Neuronal stem cell (in vitro differentiated cells): ENCODE measurements around the gene DOCK9.

Experiments used
- DNase-seq: peaks from one replicate; pipeline ENCODE4 v3.0.0-alpha.2; 2013; ENCODE audit warnings: low spot score
- H2AFZ ChIP-seq: one replicate; pipeline ENCODE4 v1.6.1; 2013; ENCODE audit warnings: mild to moderate bottlenecking, low read length, inconsistent platforms
- H2AK5ac ChIP-seq: 2 replicates; pipeline ENCODE4 v1.6.1; 2013; ENCODE audit warnings: low read depth, mild to moderate bottlenecking, inconsistent platforms, low read length, moderate library complexity, mixed read lengths
- H2BK120ac ChIP-seq: 2 replicates; pipeline ENCODE4 v1.6.1; 2013; ENCODE audit warnings: low read depth, mild to moderate bottlenecking, inconsistent platforms, low read length, moderate library complexity, mixed read lengths
- H2BK12ac ChIP-seq: one replicate; pipeline ENCODE4 v1.6.1; 2013; ENCODE audit warnings: low read length, inconsistent platforms
- H2BK15ac ChIP-seq: 2 replicates; pipeline ENCODE4 v1.6.1; 2013; ENCODE audit warnings: mild to moderate bottlenecking, low read length, inconsistent platforms, mixed read lengths
- H2BK5ac ChIP-seq: one replicate; pipeline ENCODE4 v1.6.1; 2013; ENCODE audit warnings: inconsistent platforms, mild to moderate bottlenecking, low read length, moderate library complexity
- H3K14ac ChIP-seq: one replicate; pipeline ENCODE4 v1.6.1; 2013; ENCODE audit warnings: low read length, inconsistent platforms
- H3K18ac ChIP-seq: 2 replicates; pipeline ENCODE4 v1.6.1; 2013; ENCODE audit warnings: low read length, inconsistent platforms
- H3K23ac ChIP-seq: 2 replicates; pipeline ENCODE4 v1.6.1; 2013; ENCODE audit warnings: low read depth, mild to moderate bottlenecking, mixed read lengths, low read length, inconsistent platforms; ENCODE audit not compliant: poor library complexity
- H3K27ac ChIP-seq: replicated peaks from 3 replicates; pipeline ENCODE4 v1.5.1; 2013; ENCODE audit warnings: low read length, inconsistent platforms
- H3K27me3 ChIP-seq, 3 experiments: 2 replicates each; pipeline ENCODE4 v1.6.1; 2013; ENCODE audit warnings: low read length in 3 of 3, mild to moderate bottlenecking in 2 of 3, inconsistent platforms in 1 of 3, low read depth in 1 of 3, mixed read lengths in 1 of 3, moderate library complexity in 1 of 3; ENCODE audit not compliant: control insufficient read depth in 3 of 3, insufficient read depth in 3 of 3
- H3K36me3 ChIP-seq, 2 donors: replicated peaks in 1 of 2; 2 replicates each; pipeline ENCODE4 v1.6.1; 2013; ENCODE audit warnings: low read length in 2 of 2; ENCODE audit not compliant: control insufficient read depth in 2 of 2, insufficient read depth in 2 of 2
- H3K4ac ChIP-seq: 2 replicates; pipeline ENCODE4 v1.6.1; 2013; ENCODE audit warnings: inconsistent platforms, mild to moderate bottlenecking, low read length, moderate library complexity
- H3K4me1 ChIP-seq, 2 donors: 1 replicate in 1 of 2; 2 replicates in 1 of 2; pipeline ENCODE4 v1.6.1; 2013; ENCODE audit warnings: low read length in 2 of 2, low read depth in 1 of 2; ENCODE audit not compliant: control insufficient read depth in 2 of 2, insufficient read depth in 1 of 2
- H3K4me2 ChIP-seq: one replicate; pipeline ENCODE4 v1.6.1; 2013; ENCODE audit warnings: mild to moderate bottlenecking, low read length, inconsistent platforms; ENCODE audit not compliant: insufficient read depth, poor library complexity, severe bottlenecking
- H3K4me3 ChIP-seq, 2 donors: 2 replicates each; pipeline ENCODE4 v1.5.1; 2013; ENCODE audit warnings: low read length in 2 of 2, mild to moderate bottlenecking in 2 of 2, inconsistent platforms in 1 of 2, moderate library complexity in 1 of 2
- H3K79me1 ChIP-seq: one replicate; pipeline ENCODE4 v1.6.1; 2013; ENCODE audit warnings: low read depth, mild to moderate bottlenecking, inconsistent platforms, low read length, moderate library complexity
- H3K9ac ChIP-seq: one replicate; pipeline ENCODE4 v1.6.1; 2013; ENCODE audit warnings: mild to moderate bottlenecking, low read depth, low read length, inconsistent platforms; ENCODE audit not compliant: poor library complexity
- H3K9me3 ChIP-seq, 2 donors: replicated peaks in 1 of 2; 2 replicates each; pipeline versions ENCODE3 to v1.6.1; 2013; ENCODE audit warnings: low read length in 2 of 2, mild to moderate bottlenecking in 2 of 2, inconsistent platforms in 1 of 2, low read depth in 1 of 2, mixed read lengths in 1 of 2, moderate library complexity in 1 of 2; ENCODE audit not compliant: control insufficient read depth in 2 of 2, insufficient read depth in 1 of 2
- H4K8ac ChIP-seq: one replicate; pipeline ENCODE4 v1.6.1; 2013; ENCODE audit warnings: low read depth, mild to moderate bottlenecking, inconsistent platforms, low read length, moderate library complexity
- H4K91ac ChIP-seq: one replicate; pipeline ENCODE4 v1.6.1; 2013; ENCODE audit warnings: low read length, low read depth, mild to moderate bottlenecking, inconsistent platforms; ENCODE audit not compliant: poor library complexity
- WGBS, 2 donors: extraction: QIAGEN DNeasy Blood & Tissue Kit; methylation state at CpG; one replicate each; pipeline ENCODE4 v1.1.7; 2013; ENCODE audit warnings: missing lambda C conversion rate in 2 of 2, mixed read lengths in 1 of 2; ENCODE audit not compliant: insufficient read length in 2 of 2, insufficient replicate concordance in 1 of 2; ENCODE audit errors: extremely low coverage in 2 of 2; 5-methylcytosine and 5-hydroxymethylcytosine counted together

DOCK9 gene

GRCh38 chr13:98794498-98794897 lies 183.4 kb downstream of the DOCK9 start:
- DNase-seq, result no peak
- no CpG with 5 or more reads among the region's 12 CpGs for WGBS, 2 donors

DNA sequence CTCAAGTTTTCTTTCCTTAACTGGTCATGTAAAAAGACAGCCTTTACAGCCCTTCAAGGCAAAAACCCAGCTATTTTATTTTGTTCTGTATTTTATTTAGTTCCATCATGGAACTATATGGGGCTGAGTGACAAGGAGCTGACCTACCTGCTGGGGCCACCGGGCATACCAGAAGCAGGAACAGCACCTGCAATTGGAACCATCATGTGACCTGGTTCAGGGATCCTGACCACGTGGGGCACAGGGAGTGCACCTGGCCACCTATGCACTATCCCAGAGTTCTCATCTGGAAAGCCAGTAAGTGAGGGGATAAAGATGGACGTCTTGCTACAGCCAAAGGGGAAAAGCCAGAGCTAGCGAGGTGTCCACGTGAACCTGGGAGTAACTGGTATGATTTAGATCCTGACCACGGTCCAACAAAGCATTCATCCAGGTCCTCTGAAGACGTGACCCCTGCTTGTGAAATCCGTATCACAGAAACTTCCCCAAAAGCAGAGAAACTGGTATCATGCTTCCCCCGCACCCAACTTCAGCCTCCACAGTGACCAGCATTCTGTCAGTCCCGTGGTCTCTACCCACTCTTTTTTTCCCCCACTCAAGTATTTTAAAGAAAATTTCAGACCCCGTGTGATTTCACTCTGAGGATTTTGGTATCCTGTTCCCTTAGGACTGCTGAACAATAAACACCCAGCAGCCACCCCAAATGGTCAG lies 184.9 kb downstream of the DOCK9 start:
- H2BK120ac ChIP-seq, result no peak overlapping the region
- no peaks in the 10 kb centered on the region for H3K79me1 ChIP-seq
- no peak overlapping the region for H2AK5ac ChIP-seq
- WGBS, 2 donors, result no CpG with 5 or more reads among the region's 11 CpGs
- no peak overlapping the region for H2BK15ac ChIP-seq
- no peak overlapping the region for H4K91ac ChIP-seq
- no peak overlapping the region for H2AFZ ChIP-seq
- H3K9ac ChIP-seq, result no peak overlapping the region
- no peak for DNase-seq
- no peaks in the 10 kb centered on the region for H3K27me3 ChIP-seq
- no peak overlapping the region for H2BK5ac ChIP-seq
- no peaks in the 10 kb centered on the region for H3K4me1 ChIP-seq
- no peak overlapping the region for H3K4me2 ChIP-seq
- H2BK12ac ChIP-seq, result no peak overlapping the region
- no peaks in the 10 kb centered on the region for H3K36me3 ChIP-seq
- H3K9me3 ChIP-seq, result no peaks in the 10 kb centered on the region
- no peak overlapping the region for H3K14ac ChIP-seq
- H3K27ac ChIP-seq, result no peak overlapping the region
- no peak overlapping the region for H3K23ac ChIP-seq
- no peak overlapping the region for H3K4ac ChIP-seq
- H4K8ac ChIP-seq, result no peak overlapping the region
- no peak overlapping the region for H3K4me3 ChIP-seq
- no peak overlapping the region for H3K18ac ChIP-seq

More at GRCh38 chr13:98794498-98794897, 183.4 kb downstream of the DOCK9 start:
- H3K4me3 ChIP-seq, result no peak overlapping the region
- H2BK15ac ChIP-seq, result no peak overlapping the region
- H3K9me3 ChIP-seq, result no peaks in the 10 kb centered on the region
- H2BK12ac ChIP-seq, result no peak overlapping the region
- no peak overlapping the region for H3K4me2 ChIP-seq
- no peak overlapping the region for H2BK5ac ChIP-seq
- H3K23ac ChIP-seq, result no peak overlapping the region
- no peak overlapping the region for H2AFZ ChIP-seq
- no peaks in the 10 kb centered on the region for H3K27me3 ChIP-seq
- no peak overlapping the region for H3K18ac ChIP-seq
- no peak overlapping the region for H3K9ac ChIP-seq
- no peaks in the 10 kb centered on the region for H3K36me3 ChIP-seq
- no peak overlapping the region for H2AK5ac ChIP-seq
- H3K14ac ChIP-seq, result no peak overlapping the region
- no peaks in the 10 kb centered on the region for H3K4me1 ChIP-seq
- no peak overlapping the region for H3K27ac ChIP-seq
- no peak overlapping the region for H2BK120ac ChIP-seq
- no peak overlapping the region for H4K8ac ChIP-seq
- no peak overlapping the region for H3K4ac ChIP-seq
- H3K79me1 ChIP-seq, result no peaks in the 10 kb centered on the region
- no peak overlapping the region for H4K91ac ChIP-seq

- Histone ChIP-seq H2BK120ac (no peak overlapping the region), H3K9me3 (no peaks in the 10 kb centered on the region), H3K27ac (no peak overlapping the region), H3K4me2 (no peak overlapping the region), H3K4me3 (no peak overlapping the region), H3K27me3 (peaks cover 0 to under 1% (median 0%) of the 10 kb centered on the region in 3 experiments), H3K23ac (no peak overlapping the region), H2BK5ac (no peak overlapping the region), H2AK5ac (no peak overlapping the region), H4K91ac (no peak overlapping the region), H3K4ac (no peak overlapping the region), H3K79me1 (no peaks in the 10 kb centered on the region), H2BK15ac (no peak overlapping the region), H3K36me3 (no peaks in the 10 kb centered on the region), H3K9ac (no peak overlapping the region), H4K8ac (no peak overlapping the region), H3K4me1 (no peaks in the 10 kb centered on the region), H3K14ac (no peak overlapping the region), H2AFZ (no peak overlapping the region), H3K18ac (no peak overlapping the region), H2BK12ac (no peak overlapping the region)
- no peak for DNase-seq
- WGBS, 2 donors, result no CpG with 5 or more reads among the region's 9 CpGs
Observed at GRCh38 chr13:98792321-98792720, 185.5 kb downstream of the DOCK9 start.

DNA sequence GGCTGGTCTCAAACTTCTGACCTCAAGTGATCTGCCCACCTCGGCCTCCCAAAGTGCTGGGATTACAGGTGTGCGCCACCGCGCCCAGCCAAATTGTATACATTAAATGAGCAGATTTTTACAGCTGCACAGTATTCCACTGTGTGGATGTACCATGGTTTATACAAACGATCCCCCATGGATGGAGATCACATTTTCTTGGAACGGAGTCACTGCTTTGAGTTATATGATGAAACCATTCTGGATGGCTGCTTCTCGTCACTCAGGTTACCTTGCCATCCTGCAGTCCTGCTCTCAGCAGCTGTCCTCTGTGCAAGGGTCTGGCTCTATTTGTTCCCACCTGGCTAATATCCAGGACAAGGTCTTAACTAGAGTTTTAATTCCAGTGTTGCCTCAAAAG lies 186.3 kb downstream of the DOCK9 start:
- peaks cover 0 to 7% (median 0%) of the 10 kb centered on the region in 3 experiments for H3K27me3 ChIP-seq
- H2BK12ac ChIP-seq, result no peak overlapping the region
- no peak overlapping the region for H4K91ac ChIP-seq
- H2BK5ac ChIP-seq, result no peak overlapping the region
- H2AFZ ChIP-seq, result no peak overlapping the region
- H3K23ac ChIP-seq, result no peak overlapping the region
- no peak overlapping the region for H4K8ac ChIP-seq
- H3K14ac ChIP-seq, result no peak overlapping the region
- H3K4ac ChIP-seq, result no peak overlapping the region
- H3K4me1 ChIP-seq, result no peaks in the 10 kb centered on the region
- no peaks in the 10 kb centered on the region for H3K9me3 ChIP-seq
- no peaks in the 10 kb centered on the region for H3K79me1 ChIP-seq
- no peak overlapping the region for H3K4me3 ChIP-seq
- H3K18ac ChIP-seq, result no peak overlapping the region
- H3K9ac ChIP-seq, result no peak overlapping the region
- no peak overlapping the region for H2BK15ac ChIP-seq
- H3K27ac ChIP-seq, result no peak overlapping the region
- H2BK120ac ChIP-seq, result no peak overlapping the region
- H3K4me2 ChIP-seq, result no peak overlapping the region
- no peak overlapping the region for H2AK5ac ChIP-seq
- WGBS, 2 donors, result no CpG with 5 or more reads among the region's 7 CpGs
- H3K36me3 ChIP-seq, result no peaks in the 10 kb centered on the region
- no peak for DNase-seq
